ENCODE data around the gene MAGED4. TPM values are rescaled to one million over a fixed set of nuclear protein-coding genes. Genes with fewer than 3 reads are reported as not detected.
"Not testable (repeated sequence)": the region's sequence is repeated elsewhere in the genome, so short reads cannot be mapped to it uniquely, and the experiment has no call there.

Gene MAGED4
- total RNA-seq: 10 to 100 TPM in 1 of 4 donors, 1 to 10 TPM in 1, under 1 TPM in 1, not detected in 1; 0.68 to 21.5 (median 1.1) TPM

- H3K27me3 ChIP-seq; in situ Hi-C loops (cut with MboI; ENCODE audit: low pct_ligation_motif_present in 1 of 4, low pct_unique_long_range_greater_than_20kb in 1 of 4, low sequenced_read_pairs in 3 of 4); H3K4me3 ChIP-seq; H3K4me1 ChIP-seq; H3K9me3 ChIP-seq; H3K36me3 ChIP-seq; H3K27ac ChIP-seq; DNase-seq; intact Hi-C loops (cut with DNase I; ENCODE audit: low total_unique reads): not testable (repeated sequence)
- no CpG with 5 or more reads among the region's 40 CpGs for WGBS, 2 donors (ENCODE audit: low coverage in 1 of 2)
Measured at GRCh38 chrX:52184440-52185077, at the start of gene MAGED4. MAGED4 (plus strand) TSS chrX:52184888; CDS start chrX:52185923, 1,035 bp downstream.

- in situ Hi-C loops (cut with MboI; ENCODE audit: low pct_ligation_motif_present in 1 of 4, low pct_unique_long_range_greater_than_20kb in 1 of 4, low sequenced_read_pairs in 3 of 4): no loop called here
- no peak for TF ChIP-seq POLR2A (IDR thresholded peaks at IDR 0.05)
- TF ChIP-seq CTCF (IDR thresholded peaks at IDR 0.05): no peak
- TF ChIP-seq EP300 (IDR thresholded peaks at IDR 0.05; ENCODE audit: low read depth): no peak
- no peak for TF ChIP-seq POLR2AphosphoS5 (IDR thresholded peaks at IDR 0.05)
- Histone ChIP-seq H3K36me3 (no peaks in the 10 kb centered on the region), H3K9me3 (no peaks in the 10 kb centered on the region), H3K4me1 (no peaks in the 10 kb centered on the region), H3K27me3 (no peaks in the 10 kb centered on the region), H3K27ac (no peak overlapping the region), H3K4me3 (no peak overlapping the region)
- intact Hi-C loops (cut with DNase I; ENCODE audit: low total_unique reads): loop anchor here (5.0 kb wide), 1 partner anchor 552 kb away; no protein-coding TSS in a partner anchor
- no peak for DNase-seq
- WGBS, 2 donors (ENCODE audit: low coverage in 1 of 2): 100% methylated on average over 1 of the region's 2 CpGs; no CpG with 5 or more reads in 1 of the 2 donors
Measured at GRCh38 chrX:52138830-52139544, 45.7 kb upstream of the MAGED4 start.

GRCh38 chrX:52139545-52139895 is 45.2 kb upstream of the MAGED4 start:
- TF ChIP-seq EP300 (IDR thresholded peaks at IDR 0.05; ENCODE audit: low read depth) (no peak), POLR2A (IDR thresholded peaks at IDR 0.05) (no peak)
- Histone ChIP-seq H3K27ac (no peak overlapping the region), H3K4me3 (no peak overlapping the region), H3K9me3 (no peaks in the 10 kb centered on the region), H3K36me3 (no peaks in the 10 kb centered on the region), H3K4me1 (no peaks in the 10 kb centered on the region), H3K27me3 (no peaks in the 10 kb centered on the region)
- in situ Hi-C loops (cut with MboI; ENCODE audit: low pct_ligation_motif_present in 1 of 4, low pct_unique_long_range_greater_than_20kb in 1 of 4, low sequenced_read_pairs in 3 of 4) (no loop called here), intact Hi-C loops (cut with DNase I; ENCODE audit: low total_unique reads) (loop anchor here (5.0 kb wide), 1 partner anchor 552 kb away; no protein-coding TSS in a partner anchor)
- no peak for DNase-seq

- DNase-seq: no peak
- H3K4me1 ChIP-seq: no peaks in the 10 kb centered on the region
- intact Hi-C loops (cut with DNase I; ENCODE audit: low total_unique reads) (no loop called here), in situ Hi-C loops (cut with MboI; ENCODE audit: low pct_ligation_motif_present in 1 of 4, low pct_unique_long_range_greater_than_20kb in 1 of 4, low sequenced_read_pairs in 3 of 4) (no loop called here)
- H3K36me3 ChIP-seq: no peaks in the 10 kb centered on the region
- H3K27me3 ChIP-seq: no peaks in the 10 kb centered on the region
- H3K27ac ChIP-seq: no peak overlapping the region
- no peak for TF ChIP-seq EP300 (IDR thresholded peaks at IDR 0.05; ENCODE audit: low read depth)
- no peak for TF ChIP-seq POLR2A (IDR thresholded peaks at IDR 0.05)
- TF ChIP-seq POLR2AphosphoS5 (IDR thresholded peaks at IDR 0.05): no peak
- no peak for TF ChIP-seq CTCF (IDR thresholded peaks at IDR 0.05)
- no peaks in the 10 kb centered on the region for H3K9me3 ChIP-seq
- WGBS, 2 donors (ENCODE audit: low coverage in 1 of 2): 69% methylated on average over 1 of the region's 1 CpG; no CpG with 5 or more reads in 1 of the 2 donors
- no peak overlapping the region for H3K4me3 ChIP-seq
Measured at GRCh38 chrX:52140020-52140419, 44.7 kb upstream of the MAGED4 start.

- H3K4me1 ChIP-seq; intact Hi-C loops (cut with DNase I; ENCODE audit: low total_unique reads); H3K27me3 ChIP-seq; H3K36me3 ChIP-seq; DNase-seq; in situ Hi-C loops (cut with MboI; ENCODE audit: low pct_ligation_motif_present in 1 of 4, low pct_unique_long_range_greater_than_20kb in 1 of 4, low sequenced_read_pairs in 3 of 4); H3K4me3 ChIP-seq; H3K9me3 ChIP-seq; H3K27ac ChIP-seq: not testable (repeated sequence)
- 93% methylated on average over 10 of the region's 10 CpGs; no CpG with 5 or more reads in 1 of the 2 donors for WGBS, 2 donors (ENCODE audit: low coverage in 1 of 2)
Measured at GRCh38 chrX:52150667-52151066, 34.0 kb upstream of the MAGED4 start.

GRCh38 chrX:52160140-52160539 is 24.5 kb upstream of the MAGED4 start:
- H3K27me3 ChIP-seq; H3K27ac ChIP-seq; H3K4me1 ChIP-seq; H3K36me3 ChIP-seq; DNase-seq; H3K4me3 ChIP-seq; in situ Hi-C loops (cut with MboI; ENCODE audit: low pct_ligation_motif_present in 1 of 4, low pct_unique_long_range_greater_than_20kb in 1 of 4, low sequenced_read_pairs in 3 of 4); H3K9me3 ChIP-seq; intact Hi-C loops (cut with DNase I; ENCODE audit: low total_unique reads): not testable (repeated sequence)
- 76% methylated on average over 8 of the region's 8 CpGs; no CpG with 5 or more reads in 1 of the 2 donors for WGBS, 2 donors (ENCODE audit: low coverage in 1 of 2)

Measured in transverse colon (tissue), 4 donors.